H1 (cell line): Measurements from ENCODE around the gene KCND3. TPM values are rescaled to one million over a fixed set of nuclear protein-coding genes. Genes with fewer than 3 reads are reported as not detected.

Source experiments
- CTCF ChIA-PET: fragments of 300-600 bp; sonication (Branson Sonifier 250); formaldehyde crosslinking; loops from one replicate; lab custom pipeline; 2021; ENCODE audit not compliant: partially characterized antibody; lab: Charles Lee
- POLR2A ChIA-PET: fragments of 300-600 bp; sonication (Branson Sonifier 250); formaldehyde crosslinking; loops from one replicate; lab custom pipeline; 2021; ENCODE audit warnings: inconsistent platforms; ENCODE audit not compliant: partially characterized antibody; lab: Charles Lee
- DNase-seq, 2 experiments: peaks; one replicate each; pipeline versions ENCODE4 v3.0.0 to v3.0.0-alpha.2; 2010 to 2022; ENCODE audit warnings: low spot score in 2 of 2, low read depth in 1 of 2, mixed read lengths in 1 of 2
- FAIRE-seq: peaks from 2 replicates; lab custom pipeline; 2011; peaks lifted over from hg19 to GRCh38; lab: Jason Lieb, UNC
- H2AFZ ChIP-seq: 2 replicates; pipeline ENCODE4 v1.8.1; 2012; ENCODE audit warnings: low read length, inconsistent platforms
- H2AK5ac ChIP-seq: 2 replicates; pipeline ENCODE4 v1.6.1; 2013; ENCODE audit warnings: low read depth, low read length
- H2BK120ac ChIP-seq: replicated peaks from 2 replicates; pipeline ENCODE3; 2013; ENCODE audit warnings: low read depth, low read length, inconsistent platforms
- H2BK12ac ChIP-seq: 2 replicates; pipeline ENCODE4 v1.6.1; 2013; ENCODE audit warnings: low read depth, low read length
- H2BK15ac ChIP-seq: 2 replicates; pipeline ENCODE4 v1.6.1; 2013; ENCODE audit warnings: low read length
- H2BK20ac ChIP-seq: 2 replicates; pipeline ENCODE4 v1.6.1; 2013; ENCODE audit warnings: low read length
- H2BK5ac ChIP-seq: 2 replicates; pipeline ENCODE4 v1.6.1; 2013; ENCODE audit warnings: low read depth, low read length
- H3K14ac ChIP-seq: 2 replicates; pipeline ENCODE4 v1.6.1; 2013; ENCODE audit warnings: inconsistent platforms; ENCODE audit not compliant: insufficient read length
- H3K18ac ChIP-seq: 2 replicates; pipeline ENCODE4 v1.6.1; 2013; ENCODE audit warnings: low read length; ENCODE audit errors: extremely low read depth
- H3K23ac ChIP-seq: 2 replicates; pipeline ENCODE4 v1.6.1; 2013; ENCODE audit warnings: inconsistent platforms; ENCODE audit not compliant: insufficient read length
- H3K23me2 ChIP-seq: 2 replicates; pipeline ENCODE4 v1.6.1; 2013; ENCODE audit warnings: low read depth, low read length
- H3K27ac ChIP-seq: 2 replicates; pipeline ENCODE4 v1.6.1; 2011; ENCODE audit warnings: low read depth, low read length, inconsistent platforms
- H3K27me3 ChIP-seq, 4 experiments: replicated peaks in 1 of 4; 1 replicate in 1 of 4; 2 replicates in 3 of 4; pipeline versions ENCODE4 v1.6.1 to v1.8.1; 2011 to 2013; ENCODE audit warnings: low read length in 3 of 4, mild to moderate bottlenecking in 3 of 4, inconsistent platforms in 2 of 4, mixed read lengths in 2 of 4, moderate library complexity in 1 of 4; ENCODE audit not compliant: control insufficient read depth in 3 of 4, insufficient read depth in 3 of 4; ENCODE audit errors: extremely low read depth in 1 of 4
- H3K36me3 ChIP-seq, 4 experiments: 2 replicates each; pipeline versions ENCODE4 v1.6.1 to v1.8.1; 2011 to 2013; ENCODE audit warnings: mild to moderate bottlenecking in 4 of 4, low read length in 3 of 4, moderate library complexity in 2 of 4, control low read depth in 1 of 4, inconsistent platforms in 1 of 4; ENCODE audit not compliant: insufficient read depth in 4 of 4, control insufficient read depth in 2 of 4
- H3K4ac ChIP-seq: replicated peaks from 2 replicates; pipeline ENCODE3; 2013; ENCODE audit warnings: low read length, low read depth, mixed read lengths, inconsistent platforms; ENCODE audit not compliant: insufficient read length
- H3K4me1 ChIP-seq, 4 experiments: replicated peaks in 1 of 4; 1 replicate in 1 of 4; 2 replicates in 3 of 4; pipeline versions ENCODE4 v1.6.1 to v1.8.1; 2011 to 2013; ENCODE audit warnings: low read length in 3 of 4, inconsistent platforms in 2 of 4, mixed read lengths in 1 of 4; ENCODE audit not compliant: insufficient read depth in 4 of 4, control insufficient read depth in 3 of 4
- H3K4me2 ChIP-seq, 2 experiments: 2 replicates each; pipeline versions ENCODE4 v1.6.1 to v1.8.1; 2011 to 2013; ENCODE audit warnings: low read depth in 2 of 2, low read length in 2 of 2, control low read depth in 1 of 2, inconsistent platforms in 1 of 2, mild to moderate bottlenecking in 1 of 2; ENCODE audit not compliant: insufficient read depth in 1 of 2
- H3K4me3 ChIP-seq, 4 experiments: fragments of 200-600, 300-600 bp in 1 of 4; sonication (generic), shearing (Covaris generic), sonication (Bioruptor Twin) in 1 of 4; 2 replicates each; pipeline versions ENCODE4 v1.5.1 to v1.8.1; 2011 to 2016; ENCODE audit warnings: low read length in 4 of 4, low read depth in 3 of 4, control low read depth in 2 of 4, inconsistent platforms in 2 of 4, mild to moderate bottlenecking in 2 of 4, mixed read lengths in 1 of 4, moderate library complexity in 1 of 4; ENCODE audit not compliant: insufficient read depth in 2 of 4; ENCODE audit errors: extremely low read depth in 1 of 4
- H3K56ac ChIP-seq: replicated peaks from 2 replicates; pipeline ENCODE3; 2013; ENCODE audit warnings: low read depth, mild to moderate bottlenecking, mixed read lengths, low read length, inconsistent platforms; ENCODE audit not compliant: insufficient read length
- H3K79me1 ChIP-seq: 2 replicates; pipeline ENCODE4 v1.6.1; 2013; ENCODE audit warnings: low read depth, low read length, control low read depth
- H3K79me2 ChIP-seq, 2 experiments: 2 replicates each; pipeline versions ENCODE4 v1.6.1 to v1.8.1; 2012 to 2013; ENCODE audit warnings: low read length in 2 of 2, mild to moderate bottlenecking in 2 of 2, inconsistent platforms in 1 of 2; ENCODE audit not compliant: insufficient read depth in 2 of 2, control insufficient read depth in 1 of 2
- H3K9ac ChIP-seq, 4 experiments: replicated peaks in 1 of 4; 1 replicate in 1 of 4; 2 replicates in 3 of 4; pipeline versions ENCODE4 v1.6.1 to v1.8.1; 2011 to 2013; ENCODE audit warnings: low read depth in 3 of 4, low read length in 3 of 4, control low read depth in 2 of 4, mild to moderate bottlenecking in 2 of 4, moderate library complexity in 2 of 4, inconsistent platforms in 1 of 4; ENCODE audit errors: extremely low read depth in 1 of 4
- H3K9me3 ChIP-seq, 2 experiments: 2 replicates each; pipeline versions ENCODE4 v1.6.1 to v1.8.1; 2012 to 2013; ENCODE audit warnings: mild to moderate bottlenecking in 2 of 2, moderate library complexity in 2 of 2, control low read depth in 1 of 2, inconsistent platforms in 1 of 2, low read depth in 1 of 2, low read length in 1 of 2, mixed read lengths in 1 of 2; ENCODE audit not compliant: insufficient read depth in 2 of 2
- H4K20me1 ChIP-seq, 2 experiments: replicated peaks in 1 of 2; 2 replicates each; pipeline versions ENCODE3 to v1.8.1; 2011 to 2013; ENCODE audit warnings: inconsistent platforms in 2 of 2, low read length in 2 of 2, mild to moderate bottlenecking in 1 of 2; ENCODE audit not compliant: insufficient read depth in 2 of 2, control insufficient read depth in 1 of 2
- H4K5ac ChIP-seq: 2 replicates; pipeline ENCODE4 v1.6.1; 2013; ENCODE audit warnings: low read length, low read depth, mixed read lengths, inconsistent platforms; ENCODE audit not compliant: insufficient read length
- H4K8ac ChIP-seq: 2 replicates; pipeline ENCODE4 v1.8.0; 2013; ENCODE audit warnings: mild to moderate bottlenecking, moderate library complexity, low read length, inconsistent platforms; ENCODE audit not compliant: insufficient read depth; ENCODE audit errors: extremely low read depth
- H4K91ac ChIP-seq: replicated peaks from 2 replicates; pipeline ENCODE3; 2013; ENCODE audit warnings: low read length, mixed read lengths, inconsistent platforms; ENCODE audit not compliant: insufficient read length
- CHD1 ChIP-seq: IDR thresholded peaks from 2 replicates; pipeline ENCODE4 v1.6.1; 2012; ENCODE audit warnings: low read depth, low read length, improper control_type of control experiment
- POLR2A ChIP-seq, 2 experiments: IDR thresholded peaks; 1 replicate in 1 of 2; 2 replicates in 1 of 2; pipeline ENCODE4 v1.6.1; 2011; ENCODE audit warnings: low read depth in 2 of 2, low read length in 2 of 2, mild to moderate bottlenecking in 2 of 2; ENCODE audit errors: control extremely low read depth in 1 of 2
- SAP30 ChIP-seq: fragments of 300-600 bp; sonication (generic); IDR thresholded peaks from 2 replicates; pipeline ENCODE4 v1.7.1; 2012; ENCODE audit warnings: low read length, moderate library complexity, mild to moderate bottlenecking, inconsistent platforms; ENCODE audit not compliant: insufficient read depth, insufficient replicate concordance
- SRF ChIP-seq: IDR thresholded peaks from 2 replicates; pipeline ENCODE4 v1.6.1; 2011; ENCODE audit warnings: mild to moderate bottlenecking, low read depth, low read length, moderate library complexity
- WGBS, 2 experiments: shearing (Covaris generic) in 1 of 2; methylation state at CpG; one replicate each; pipeline versions ENCODE4 v1.1.6 to v1.1.7; 2013 to 2015; ENCODE audit warnings: low lambda C conversion rate in 2 of 2, mixed read lengths in 2 of 2, inconsistent platforms in 1 of 2, low coverage in 1 of 2, missing lambda C conversion rate in 1 of 2; ENCODE audit not compliant: insufficient replicate concordance in 2 of 2, insufficient coverage in 1 of 2, insufficient read length in 1 of 2; ENCODE audit errors: extremely low coverage in 1 of 2, missing lambda C conversion rate in 1 of 2; 5-methylcytosine and 5-hydroxymethylcytosine counted together
- polyA plus RNA-seq, 7 experiments: library from polyadenylated mRNA; depleted of rRNA in 3 of 7; stranded (reverse) in 5 of 7; unstranded in 2 of 7; fragments of >200 nt in 5 of 7; fragments of 200-250 nt in 2 of 7; gene quantifications; 1 replicate in 5 of 7; 2 replicates in 1 of 7; 4 replicates in 1 of 7; pipeline versions ENCODE4 v1.2.1 to v1.2.3, GENCODE V29; 2011 to 2013; ENCODE audit warnings: missing spikeins in 2 of 7, mixed read lengths in 2 of 7
- total RNA-seq: library from RNA; stranded (reverse); fragmentation: NEBNext Ultra II Directional; extraction: Animal tissue kit (Norgen Biotek cat#: 25700); gene quantifications from 2 replicates; pipeline ENCODE4 v1.2.1, GENCODE V29; 2021
- TF ChIP-seq, protein P1 (sequence below): IDR thresholded peaks from 2 replicates; pipeline ENCODE4 v1.6.1; 2011; ENCODE audit warnings: low read depth, mild to moderate bottlenecking, low read length; ENCODE audit not compliant: insufficient read depth

KCND3 gene
- total and polyA plus RNA-seq, 2 of the 8 experiments (the other 6 are each of a cell fraction or from before 2014, with no cell fraction given), result 0.14 to 0.48 TPM

- Histone ChIP-seq H3K79me2 (peaks cover 0 to 59% of the 10 kb centered on the region in 2 experiments; a peak in 3 of 4 replicates), H3K18ac (no peak overlapping the region), H2BK20ac (no peak overlapping the region), H3K9ac (no peak overlapping the region), H4K20me1 (peaks cover 3 to 10% of the 10 kb centered on the region in 2 experiments), H3K27me3 (no peaks in the 10 kb centered on the region; a peak in 1 of 7 replicates), H2BK15ac (peak overlapping the region; percentile 73; the same call in 1 of the 2 replicates), H2AFZ (no peak overlapping the region), H3K27ac (no peak overlapping the region), H4K91ac (no peak overlapping the region), H4K5ac (no peak overlapping the region), H3K4me3 (no peak overlapping the region), H3K14ac (no peak overlapping the region), H2BK120ac (no peak overlapping the region), H2BK5ac (no peak overlapping the region), H3K9me3 (no peaks in the 10 kb centered on the region), H2BK12ac (no peak overlapping the region), H3K23ac (no peak overlapping the region), H3K4ac (no peak overlapping the region), H3K4me2 (no peak overlapping the region), H3K79me1 (peaks cover 11% of the 10 kb centered on the region), H3K56ac (no peak overlapping the region), H3K36me3 (peaks cover 0 to 3% (median 1%) of the 10 kb centered on the region in 4 experiments; a peak in 3 of 8 replicates), H4K8ac (no peak overlapping the region), H3K23me2 (peaks cover 8% of the 10 kb centered on the region; the same call in 1 of the 2 replicates), H3K4me1 (peaks cover 19 to 32% (median 26%) of the 10 kb centered on the region in 4 experiments), H2AK5ac (0 out of 2 replicates have a peak overlapping the region, but pooled peaks have one; percentile 16)
- ChIA-PET POLR2A (interaction anchor here (1.0 to 19.0 kb wide), 2 partner anchors 13 to 15 kb away, joined by 5 to 343 read pairs; no protein-coding TSS in a partner anchor), CTCF (interaction anchor here (0.9 to 42.0 kb wide), 6 partner anchors 5 to 282 kb away, joined by 3 to 1070 read pairs (median 3); partner anchors contain the start of genes DDX20 and INKA2)
- DNase-seq (no peak), FAIRE-seq (no peak)
- WGBS, 2 experiments, result 88% methylated on average over 3 of the region's 3 CpGs; no CpG with 5 or more reads in 1 of the 2 experiments
- TF ChIP-seq, protein P1, sequence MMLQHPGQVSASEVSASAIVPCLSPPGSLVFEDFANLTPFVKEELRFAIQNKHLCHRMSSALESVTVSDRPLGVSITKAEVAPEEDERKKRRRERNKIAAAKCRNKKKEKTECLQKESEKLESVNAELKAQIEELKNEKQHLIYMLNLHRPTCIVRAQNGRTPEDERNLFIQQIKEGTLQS, result no peak
- TF ChIP-seq CHD1 (no peak), POLR2A (IDR thresholded peaks at IDR 0.05; ENCODE audit: control extremely low read depth in 1 of 2, low read depth in 2 of 2, low read length in 2 of 2) (no peak), SAP30 (no peak), SRF (no peak)
Measured at GRCh38 chr1:111734426-111734825, 255.0 kb downstream of the KCND3 start.
